GM21529 (cell line): ENCODE measurements around the gene UVRAG.

ENCODE experiments used
- ATAC-seq: cut with Tn5 transposase; IDR thresholded peaks from one replicate; pipeline ENCODE4 v1.9.1; 2021; ENCODE audit not compliant: unreplicated experiment

Gene UVRAG

DNA sequence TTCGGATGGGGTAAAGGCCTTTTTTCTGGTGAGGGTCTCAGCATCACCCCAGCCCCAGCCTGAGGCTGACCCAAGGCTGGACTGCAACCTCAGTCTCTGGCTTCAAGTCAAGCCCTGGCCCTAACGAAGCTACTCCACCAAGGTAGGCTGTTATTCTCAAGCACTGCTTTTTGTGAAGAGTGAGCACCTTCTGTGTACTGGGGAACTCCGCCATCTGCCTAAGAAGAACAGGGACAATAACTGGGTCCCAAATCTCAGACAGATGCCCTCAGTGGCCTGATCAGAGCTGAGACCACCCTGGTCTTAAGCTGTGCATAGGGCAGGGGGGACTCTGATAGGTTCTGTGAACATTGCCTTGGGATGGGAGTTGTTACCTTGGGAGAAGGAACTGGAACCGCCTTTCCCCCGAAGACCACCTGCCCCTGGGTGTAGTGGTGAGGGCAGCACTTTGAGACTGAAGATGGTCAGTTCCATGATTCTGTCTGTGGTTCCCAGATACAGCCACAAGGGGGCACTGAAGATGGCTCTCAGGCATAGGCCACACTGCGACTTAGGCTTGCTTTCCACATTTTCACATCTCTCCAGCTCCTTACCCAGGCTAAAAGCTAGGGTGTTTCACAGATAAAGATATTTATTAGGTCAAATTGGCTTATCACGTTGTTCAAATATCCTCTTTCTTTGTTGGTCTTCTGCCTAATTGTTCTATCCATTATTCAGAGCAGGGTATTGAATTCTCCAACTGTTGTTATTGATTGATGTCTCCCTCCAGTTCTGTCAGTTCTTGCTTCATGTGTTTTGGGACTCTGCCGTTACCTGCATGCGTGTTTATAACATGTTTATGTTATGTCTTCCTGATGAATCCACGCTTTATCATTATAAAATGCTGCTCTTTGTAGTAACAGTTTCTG, 11.8 kb upstream of the UVRAG start:
- peak; percentile 72 for ATAC-seq

DNA sequence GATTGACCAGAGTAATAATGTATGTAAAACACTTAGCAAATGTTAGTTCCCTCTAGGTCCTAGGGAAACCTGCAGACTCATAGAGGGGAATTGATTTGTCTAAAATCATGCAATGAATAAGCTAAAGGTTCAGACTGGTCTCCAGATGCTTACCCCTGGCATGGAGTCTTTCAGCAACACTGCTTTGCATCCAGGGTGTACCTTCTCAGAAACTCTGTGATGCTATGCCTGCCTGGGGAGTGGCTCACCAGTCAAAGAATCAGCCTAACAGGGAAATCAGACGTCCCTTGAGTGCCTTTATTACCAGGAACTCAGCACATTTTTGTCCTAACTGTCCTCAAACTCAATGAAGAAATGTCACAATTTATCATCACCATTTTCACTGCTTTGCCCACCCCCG, 5.9 kb upstream of the UVRAG start:
- ATAC-seq: no peak

DNA sequence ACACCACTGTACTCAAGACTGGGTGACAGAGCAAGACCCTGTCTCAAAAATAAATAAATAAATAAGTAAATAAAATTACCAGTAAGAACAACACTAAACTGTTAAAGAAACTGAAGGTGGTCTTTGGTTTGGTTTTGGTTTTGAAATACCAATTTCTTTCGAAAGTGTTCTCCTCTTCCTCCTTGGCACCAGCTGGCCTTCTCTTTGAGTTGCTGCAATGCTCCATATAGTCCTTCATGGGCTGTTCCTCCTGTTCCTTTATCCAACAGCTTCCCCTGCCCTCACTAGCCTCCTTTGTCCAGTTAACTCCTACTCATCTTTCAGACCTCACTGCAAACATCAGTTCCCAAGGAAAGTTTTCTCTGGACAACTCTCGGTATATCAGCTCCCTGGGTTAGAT, 5.0 kb upstream of the UVRAG start:
- ATAC-seq: no peak

DNA sequence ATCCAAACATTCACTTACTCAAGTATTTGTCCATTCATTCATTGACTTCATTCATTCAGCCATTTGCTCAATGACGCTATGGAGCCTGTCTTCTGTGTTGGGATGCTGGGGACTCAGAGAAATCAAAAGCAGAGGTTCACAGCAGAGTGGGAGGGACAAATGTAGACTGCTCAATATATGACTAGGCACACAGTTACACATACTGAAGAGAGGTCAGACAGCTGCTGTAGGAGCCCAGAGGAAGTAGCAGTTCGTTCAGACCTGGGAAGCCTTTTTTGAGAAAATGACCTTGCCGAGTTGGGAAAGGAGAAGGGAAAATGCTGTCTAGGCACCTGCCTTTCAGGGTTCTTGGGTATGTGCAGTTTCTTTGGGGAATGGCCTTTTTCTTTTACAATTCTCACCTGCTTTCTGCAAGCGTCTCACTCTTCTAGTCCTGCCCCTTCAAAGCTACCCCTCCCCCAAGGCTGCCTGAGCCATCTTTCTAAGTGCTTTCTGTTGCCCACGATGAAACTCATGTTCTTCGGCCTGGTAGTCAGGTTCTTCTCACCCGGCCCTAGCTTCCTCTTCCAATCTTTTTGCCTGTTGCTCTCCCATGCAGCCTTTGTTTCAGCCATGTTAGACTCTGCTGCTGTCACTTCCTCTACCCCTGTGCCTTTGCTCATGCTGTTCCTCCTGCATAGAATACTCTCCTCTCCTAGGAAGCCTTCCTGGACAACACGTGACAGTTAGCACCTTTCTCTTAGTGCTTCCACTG, 4.2 kb upstream of the UVRAG start:
- ATAC-seq: peak; percentile 23

DNA sequence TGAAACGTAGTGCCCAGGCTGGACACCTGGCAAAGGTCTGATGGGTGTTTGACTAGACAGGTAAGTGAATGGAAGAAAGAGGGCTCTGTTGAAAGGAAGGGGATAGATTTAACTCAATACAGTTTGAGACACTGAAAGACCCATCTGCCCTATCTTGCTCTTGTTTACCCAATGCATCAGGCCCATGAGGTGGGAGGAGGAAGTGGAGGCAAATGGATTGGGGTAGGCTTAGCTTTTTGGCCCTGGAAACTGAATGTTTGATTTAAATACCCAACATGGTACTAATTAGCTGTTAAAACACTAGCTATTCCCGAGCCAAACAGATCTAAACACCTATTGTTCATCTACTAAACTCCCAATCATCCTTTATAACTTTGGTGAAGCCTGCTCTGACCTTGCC, 3.5 kb upstream of the UVRAG start:
- no peak for ATAC-seq

DNA sequence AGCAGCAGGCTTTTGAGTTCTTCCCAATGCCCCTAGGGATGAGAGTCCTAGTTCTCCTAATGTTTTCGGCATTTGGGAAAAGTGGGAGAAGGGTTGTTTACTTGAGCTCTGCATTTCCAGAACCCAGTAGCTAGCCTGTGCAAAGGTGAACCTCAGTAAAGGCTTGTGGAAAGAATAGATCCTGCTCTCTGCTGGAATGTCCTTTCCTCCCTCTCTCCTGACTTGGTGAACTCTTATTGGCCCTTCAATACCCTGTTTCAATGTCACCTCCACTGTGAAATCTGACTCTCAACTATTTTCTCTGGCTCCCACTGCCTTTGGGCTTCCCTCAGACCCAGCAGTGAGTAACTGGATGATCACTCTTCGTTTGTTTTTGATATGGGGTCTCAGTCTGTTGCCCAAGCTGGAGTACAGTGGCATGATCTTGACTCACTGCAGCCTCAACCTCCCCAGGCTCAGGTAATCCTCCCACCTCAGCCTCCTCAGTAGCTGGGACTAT, 2.4 kb upstream of the UVRAG start:
- no peak for ATAC-seq

DNA sequence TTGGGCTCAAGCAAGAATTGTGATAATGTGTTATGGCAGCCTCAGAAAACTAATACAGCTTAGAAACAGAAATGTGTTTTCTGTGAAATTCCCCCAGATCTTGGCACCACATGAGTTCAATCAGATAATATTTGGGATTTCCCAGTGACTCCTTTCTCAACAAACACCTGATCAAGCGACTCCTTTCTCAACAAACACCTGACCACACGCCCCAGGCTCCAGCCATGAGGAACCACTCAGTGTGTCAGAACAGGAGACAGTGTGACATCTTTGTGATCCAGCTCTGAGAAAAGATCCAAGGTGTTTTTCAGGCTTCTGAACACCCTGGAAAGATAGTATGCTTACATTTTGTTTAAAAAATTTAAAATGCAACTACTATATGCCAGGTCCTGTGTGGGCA, 1.9 kb upstream of the UVRAG start:
- ATAC-seq: no peak

DNA sequence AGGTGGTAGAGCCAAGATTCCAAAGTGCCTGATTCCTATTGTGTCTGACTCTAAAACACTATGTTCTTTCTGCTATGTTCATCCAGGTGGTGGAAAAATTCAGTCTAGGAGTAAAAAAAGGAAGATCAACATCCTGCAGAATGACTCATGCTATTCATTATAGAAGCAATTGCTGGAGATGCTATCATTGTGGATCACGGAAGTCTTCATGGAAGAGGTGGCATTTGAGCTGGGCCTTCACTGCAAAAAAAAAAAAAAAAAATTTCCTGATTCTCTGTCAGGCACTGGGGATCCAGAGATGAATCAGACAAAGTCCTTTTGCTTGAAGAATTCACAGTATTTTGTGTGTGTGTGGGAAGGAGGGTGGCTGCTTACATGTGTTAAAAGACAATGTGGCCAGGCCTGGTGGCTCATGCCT, 1.4 kb upstream of the UVRAG start:
- no peak for ATAC-seq

DNA sequence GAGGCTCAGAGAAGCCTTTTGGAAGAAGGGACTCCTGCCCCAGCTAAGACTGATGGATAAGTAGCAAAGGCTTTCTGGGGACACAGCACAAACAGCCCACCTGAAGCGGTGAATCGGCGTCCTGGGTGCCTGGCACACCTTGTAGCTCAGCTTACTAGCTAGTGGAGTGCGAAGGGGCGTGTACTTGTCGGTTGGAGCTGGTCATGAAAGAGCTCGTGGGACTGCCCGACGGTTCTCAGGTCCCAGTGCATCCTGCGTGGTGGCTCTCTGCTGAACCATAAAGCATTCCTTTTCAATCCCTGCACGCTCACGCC, 690 bp upstream of the UVRAG start:
- peak; percentile 18 for ATAC-seq

DNA sequence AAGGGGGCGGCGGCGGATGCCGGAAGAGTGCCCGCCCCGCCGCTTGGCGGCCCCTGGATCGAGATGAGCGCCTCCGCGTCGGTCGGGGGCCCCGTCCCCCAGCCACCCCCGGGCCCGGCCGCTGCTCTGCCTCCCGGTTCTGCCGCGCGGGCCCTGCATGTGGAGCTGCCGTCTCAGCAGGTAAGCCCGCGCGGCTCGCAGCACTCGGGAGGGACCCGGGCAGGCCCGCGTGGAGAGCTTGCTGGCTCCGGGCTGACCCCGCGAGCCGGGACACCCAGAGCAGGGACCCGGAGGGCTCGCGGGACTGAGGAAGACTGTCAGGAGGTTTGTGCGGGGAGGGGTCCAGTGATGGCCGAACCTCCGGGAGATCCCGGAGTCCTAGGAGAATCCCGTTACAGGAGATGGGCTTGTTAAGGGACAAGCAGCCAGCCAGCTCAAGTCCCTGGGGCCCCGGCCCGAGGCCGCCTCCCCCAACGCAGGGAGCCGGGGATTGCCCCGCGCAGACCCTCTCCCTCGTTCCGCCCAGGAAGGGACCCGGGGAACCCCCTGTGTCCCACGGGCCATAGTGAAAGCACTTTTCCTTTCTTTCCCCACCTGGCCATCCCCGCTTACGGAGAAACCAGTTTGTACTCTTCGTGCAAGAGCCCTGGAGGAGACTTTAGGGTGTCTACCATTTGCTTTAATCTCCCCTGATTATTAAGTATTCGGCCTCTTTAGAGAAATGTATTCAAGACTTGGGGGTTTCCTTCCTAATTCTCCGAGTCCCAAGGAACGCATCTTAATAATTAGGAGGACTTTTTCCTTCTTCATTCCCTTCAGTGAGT, 547 bp downstream of the UVRAG start:
- ATAC-seq: peak; percentile 17

DNA sequence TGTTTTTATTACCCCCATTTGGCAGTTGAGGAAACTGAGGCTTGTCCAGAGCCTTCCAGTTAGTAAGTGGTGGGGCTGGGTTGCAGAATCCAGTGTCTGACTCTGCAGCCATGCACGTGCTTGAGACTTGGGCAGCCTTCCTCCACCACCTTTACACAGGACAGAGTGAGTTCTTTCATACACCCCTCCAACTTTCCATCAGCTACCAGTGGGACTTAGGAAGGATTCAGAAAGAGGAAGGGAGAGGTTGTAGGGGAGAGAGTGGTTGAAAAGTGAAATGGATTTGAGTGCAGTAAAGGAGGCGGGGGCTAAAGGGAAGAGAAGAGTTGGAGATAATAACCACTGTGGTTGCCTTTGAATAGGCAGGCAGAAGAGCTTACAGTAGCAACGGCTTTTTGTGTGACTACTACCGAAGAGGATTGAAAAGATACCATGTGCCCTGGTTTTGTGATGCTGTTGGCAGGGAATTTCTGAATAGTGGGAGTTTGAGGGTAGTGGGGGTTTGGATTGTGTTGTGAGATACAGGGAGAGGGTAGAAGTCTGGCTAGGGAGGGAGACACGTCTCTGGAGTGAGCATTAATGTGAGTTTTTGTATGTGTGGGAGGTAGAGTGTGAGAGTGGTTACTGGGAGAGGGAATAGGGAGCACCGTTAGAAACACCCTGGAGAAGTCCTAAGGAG, 1.7 kb downstream of the UVRAG start:
- no peak for ATAC-seq

DNA sequence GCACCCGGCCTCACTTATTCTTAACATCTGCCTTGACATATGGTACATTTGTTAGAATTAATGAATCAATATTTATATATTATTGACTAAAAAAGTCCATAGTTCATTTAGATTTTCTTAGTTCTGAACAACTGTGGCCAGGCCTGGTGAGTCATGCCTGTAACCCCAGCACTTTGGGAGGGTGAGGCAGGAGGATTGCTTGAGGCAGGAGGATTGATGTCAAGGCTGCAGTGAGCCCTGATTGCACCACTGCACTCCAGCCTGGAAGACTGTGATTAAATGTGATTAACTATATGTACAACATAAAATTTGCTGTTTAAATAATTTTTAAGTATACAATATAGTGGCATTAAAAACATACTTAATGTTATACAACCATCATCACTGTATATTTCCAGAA, 5.6 kb downstream of the UVRAG start:
- ATAC-seq: no peak

DNA sequence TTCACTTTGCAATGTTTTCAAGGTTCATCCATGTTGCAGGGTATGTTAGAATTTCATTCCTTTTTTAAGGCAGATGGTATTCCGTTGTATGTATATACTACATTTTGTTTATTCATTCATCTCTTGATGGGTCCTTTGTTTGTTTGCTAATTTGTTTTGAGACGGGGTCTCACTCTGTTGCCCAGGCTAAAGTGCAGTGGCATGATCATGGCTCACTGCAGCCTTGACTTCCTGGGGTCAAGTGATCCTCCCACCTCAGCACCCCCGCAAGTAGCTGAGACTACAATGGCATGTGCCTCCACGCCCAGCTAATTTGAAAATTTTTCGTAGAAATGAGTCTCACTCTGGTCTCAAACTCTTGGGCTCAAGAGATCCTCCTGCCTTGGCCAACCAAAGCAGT, 6.2 kb downstream of the UVRAG start:
- no peak for ATAC-seq

DNA sequence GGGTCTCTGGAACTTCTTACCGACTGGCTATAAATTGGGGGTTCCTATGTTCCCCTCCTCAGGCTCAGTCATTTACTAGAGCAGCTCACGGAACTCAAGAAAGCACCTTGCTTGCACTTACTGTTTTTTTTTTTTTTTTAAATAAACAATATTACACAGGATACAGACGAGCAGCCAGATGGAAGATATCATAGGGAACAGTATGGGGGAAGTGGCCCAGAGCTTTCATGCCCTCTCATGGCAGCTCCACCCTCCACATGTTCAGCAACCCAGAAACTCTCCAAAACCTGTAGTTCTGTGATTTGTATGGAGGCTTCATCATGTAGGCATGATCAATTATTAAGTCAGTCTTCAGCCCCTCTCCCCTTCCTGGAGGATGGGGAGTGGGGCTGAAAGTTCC, 7.5 kb downstream of the UVRAG start:
- no peak for ATAC-seq

DNA sequence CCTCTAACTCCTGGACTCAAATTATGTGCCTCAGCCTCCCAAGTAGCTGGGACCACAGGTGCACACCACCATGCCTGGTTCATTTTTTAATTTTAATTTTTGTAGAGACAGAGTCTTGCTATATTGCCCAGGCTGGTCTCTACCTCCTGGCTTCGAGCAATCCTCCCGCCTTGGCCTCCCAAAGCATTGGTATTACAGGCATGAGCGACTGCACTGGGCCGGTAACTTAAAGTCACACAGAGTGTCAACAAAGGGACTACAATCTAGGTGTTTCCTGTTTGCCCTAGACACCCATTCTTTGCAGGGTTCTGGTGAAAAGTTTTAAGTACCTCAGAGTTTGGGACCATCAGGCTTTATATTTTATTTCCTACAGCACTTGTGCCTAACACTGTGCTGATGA, 8.4 kb downstream of the UVRAG start:
- ATAC-seq: no peak

DNA sequence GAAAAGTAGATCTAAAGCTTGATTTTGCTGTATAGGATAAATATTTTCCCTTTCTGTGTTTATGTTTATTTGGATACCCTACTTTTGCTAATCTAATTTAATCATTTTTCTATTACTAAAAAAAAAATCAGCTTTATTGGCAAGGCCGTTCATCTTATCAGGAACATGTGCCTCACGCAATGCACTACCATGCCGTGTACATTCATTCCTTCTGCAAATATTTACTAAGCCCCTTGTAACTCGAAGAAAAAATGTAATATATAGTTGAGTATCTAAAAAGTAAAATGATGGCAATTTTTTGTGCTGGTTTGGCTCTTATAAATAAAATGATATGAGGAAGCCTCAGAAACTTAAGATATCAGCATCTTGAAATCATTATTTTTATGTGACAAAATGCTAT, 8.9 kb downstream of the UVRAG start:
- no peak for ATAC-seq

DNA sequence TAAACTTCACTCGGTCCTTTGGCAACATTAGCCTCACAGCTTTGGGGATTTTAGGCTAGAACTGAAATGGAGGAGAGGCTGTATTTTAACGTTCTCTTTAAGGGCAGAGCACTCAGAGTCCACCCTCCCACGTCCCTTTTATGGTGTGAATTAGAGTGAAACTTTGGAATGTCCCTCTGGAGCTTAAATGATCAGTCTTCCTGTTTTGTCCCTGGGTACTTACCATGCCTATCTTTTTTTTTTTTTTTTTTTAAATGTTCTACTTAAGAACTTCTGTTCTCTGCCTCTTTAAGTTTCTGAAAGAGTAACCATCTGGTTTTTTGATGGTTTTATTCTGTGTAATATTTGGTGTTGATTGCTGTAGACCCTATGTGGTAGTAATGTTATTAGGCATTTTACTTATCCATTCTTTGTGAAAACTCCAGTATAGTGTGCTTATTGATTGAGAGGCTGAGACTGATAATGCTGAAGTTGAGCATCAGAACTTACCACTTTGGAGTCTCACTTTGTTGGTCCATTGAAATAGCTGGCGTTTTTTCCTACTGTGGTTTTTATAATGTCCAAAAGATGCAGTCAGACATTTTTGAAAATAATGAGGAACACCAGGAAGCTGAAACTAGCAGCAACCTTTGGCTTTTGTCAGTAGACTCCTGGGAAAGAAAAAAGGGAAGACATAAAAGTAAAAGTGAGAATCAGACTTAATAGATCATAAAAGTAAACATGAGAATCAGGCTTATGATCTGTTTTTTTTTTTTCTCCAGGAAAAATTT, 11.6 kb downstream of the UVRAG start:
- no peak for ATAC-seq

DNA sequence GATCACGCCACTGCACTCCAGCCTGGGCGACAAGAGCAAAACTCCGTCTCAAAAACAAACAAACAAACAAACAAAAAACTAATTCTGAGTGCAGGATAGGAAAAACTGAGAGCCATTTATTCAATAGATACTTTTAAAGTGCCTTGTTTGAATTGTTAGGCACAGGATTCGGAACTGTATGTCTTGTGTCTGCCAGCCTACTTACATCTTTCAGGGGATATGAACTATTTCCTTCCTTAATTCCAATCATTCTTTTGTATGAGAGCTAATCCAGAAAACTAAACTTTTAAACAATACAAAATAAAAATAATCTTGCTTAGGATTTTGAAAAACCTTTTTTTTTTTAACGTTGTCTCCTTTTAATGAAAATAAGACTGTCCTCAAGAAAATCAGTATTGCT, 12.6 kb downstream of the UVRAG start:
- no peak for ATAC-seq

DNA sequence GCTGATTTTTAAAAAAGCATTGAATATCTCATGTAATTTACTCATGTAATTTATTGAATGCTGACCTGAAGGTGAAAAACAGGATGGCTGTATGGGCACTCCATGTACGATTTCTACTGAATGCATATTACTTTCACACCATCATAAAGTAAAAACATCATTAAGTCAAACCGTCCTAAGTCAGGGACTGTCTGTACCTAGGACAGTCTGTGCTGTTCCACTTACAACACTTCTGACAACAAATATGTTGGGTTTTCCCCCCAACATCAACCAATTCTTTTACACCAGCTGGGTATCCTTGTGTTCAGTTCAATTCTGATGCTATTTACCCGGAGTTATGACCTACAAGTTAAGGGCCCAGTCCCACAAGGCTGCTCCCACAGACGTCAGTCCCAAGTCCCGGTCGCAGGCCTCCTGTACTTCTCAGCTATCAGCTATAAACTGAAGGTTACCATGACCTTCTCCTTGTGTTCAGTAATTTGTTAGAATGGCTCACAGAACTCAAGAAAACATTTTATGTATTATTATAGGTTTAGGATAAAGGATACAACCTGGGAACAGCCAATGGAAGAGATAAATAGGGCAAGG, 17.0 kb downstream of the UVRAG start:
- ATAC-seq: no peak

DNA sequence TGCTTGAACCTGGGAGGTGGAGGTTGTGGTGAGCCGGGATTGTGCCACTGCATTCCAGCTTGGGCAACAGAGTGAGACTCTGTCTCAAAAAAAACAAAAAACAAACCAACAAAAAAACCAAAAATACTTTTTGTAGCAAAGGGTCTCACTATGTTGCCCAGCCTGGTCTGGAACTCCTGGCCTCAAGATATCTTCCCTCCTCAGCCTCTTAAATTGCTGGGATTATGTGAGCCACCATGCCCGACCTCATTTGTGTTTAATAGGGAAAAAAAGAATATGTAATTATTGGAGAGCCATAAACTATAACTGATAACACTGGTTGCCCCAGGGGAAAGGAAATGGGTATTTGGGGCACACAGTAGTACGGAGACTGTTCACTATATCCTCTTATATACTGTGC, 19.7 kb downstream of the UVRAG start:
- no peak for ATAC-seq
